ENCODE data around the gene CACNG4. TPM values are rescaled to one million over a fixed set of nuclear protein-coding genes. Genes with fewer than 3 reads are reported as not detected.

Gene CACNG4
- total and polyA plus RNA-seq, 9 of the 15 experiments (the other 6 are each of a cell fraction or from before 2014, with no cell fraction given) = 0.07 TPM; not detected in 8

- Histone ChIP-seq H4K20me1 (replicated peaks; ENCODE audit: control insufficient read depth, insufficient read depth, low read length) (no peaks in the 10 kb centered on the region), H3K4me2 (ENCODE audit: insufficient read depth, low read length) (no peak overlapping the region), H3K9me1 (ENCODE audit: control insufficient read depth, insufficient read depth, low read length) (no peaks in the 10 kb centered on the region), H2AFZ (ENCODE audit: low read depth, low read length) (no peak overlapping the region), H3K79me2 (ENCODE audit: control insufficient read depth, insufficient read depth, low read length) (no peaks in the 10 kb centered on the region), H3K27ac (ENCODE audit: extremely low read depth, low read depth, low read length) (no peak overlapping the region), H3K9me3 (replicated peaks; ENCODE audit: control insufficient read depth, insufficient read depth, low read depth, low read length) (no peaks in the 10 kb centered on the region), H3K9ac (ENCODE audit: insufficient read depth in 1 of 2, low read depth in 2 of 2, low read length in 2 of 2) (no peak overlapping the region), H3K4me1 (replicated peaks in 1 of 2; ENCODE audit: control insufficient read depth in 2 of 2, insufficient read depth in 2 of 2, low read length in 2 of 2) (no peaks in the 10 kb centered on the region), H3K4me3 (no peak overlapping the region), H3K27me3 (ENCODE audit: control insufficient read depth in 2 of 2, insufficient read depth in 2 of 2, low read length in 2 of 2) (peaks cover 11 to 45% of the 10 kb centered on the region in 2 experiments; a peak in 3 of 5 replicates), H3K36me3 (ENCODE audit: control insufficient read depth, insufficient read depth, low read length) (no peaks in the 10 kb centered on the region)
- 4% methylated on average over 2 of the region's 2 CpGs for WGBS (ENCODE audit: insufficient coverage, low coverage, missing lambda C conversion rate)
- ChIA-PET POLR2A (interaction anchor here (0.6 kb wide), 1 partner anchor 71 kb away, joined by 4 read pairs; no protein-coding TSS in a partner anchor), CTCF (ENCODE audit: low intra/inter-chr PET ratio) (no interaction called here)
- ATAC-seq (no peak), FAIRE-seq (no peak), DNase-seq (ENCODE audit: extremely low read depth in 1 of 4, low spot score in 3 of 4) (peak in 2 of 4 experiments; percentile 31 to 36)
- intact Hi-C loops (cut with micrococcal nuclease) (no loop called here), in situ Hi-C loops (cut with MboI) (no loop called here)
- peak; percentile 50 for TF ChIP-seq RBM25 (IDR thresholded peaks at IDR 0.05; ENCODE audit: low read depth, low read length, severe bottlenecking)
- TF ChIP-seq ZBTB17 (CRISPR knock-in tag; IDR thresholded peaks at IDR 0.05) = peak; percentile 67; the same call in 1 of the 2 replicates
- TF ChIP-seq ZNF23 (CRISPR knock-in tag; IDR thresholded peaks at IDR 0.05) = peak; percentile 58; the same call in 1 of the 2 replicates
- no peak for TF ChIP-seq CBFA2T3 (IDR thresholded peaks at IDR 0.05)
- no TSS peak for BruUV-seq (replicated peaks)
Observed at GRCh38 chr17:67003231-67003630, 38.7 kb downstream of the CACNG4 start.

DNA sequence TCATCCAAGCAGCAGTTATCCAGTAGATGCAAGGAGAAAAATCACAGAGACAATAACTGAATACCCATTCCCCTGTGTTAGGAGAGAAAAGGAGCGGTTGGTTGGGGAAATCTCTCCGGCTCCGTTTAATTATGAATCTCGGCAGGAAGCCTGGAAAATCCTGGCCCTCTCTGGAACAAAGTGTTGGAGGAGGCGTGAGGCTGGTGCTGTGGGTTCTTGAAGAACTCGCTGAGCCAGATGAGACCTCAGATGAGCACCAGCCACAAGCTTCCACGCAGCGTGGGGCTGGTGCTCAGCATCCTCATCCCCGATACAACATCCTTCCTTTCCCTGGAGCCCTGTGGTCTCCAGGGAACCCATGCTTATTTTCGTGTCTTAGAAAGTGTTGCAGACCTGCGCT is 39.7 kb downstream of the CACNG4 start:
- Histone ChIP-seq H3K4me3 (no peak overlapping the region), H3K79me2 (ENCODE audit: control insufficient read depth, insufficient read depth, low read length) (no peaks in the 10 kb centered on the region), H3K9me1 (ENCODE audit: control insufficient read depth, insufficient read depth, low read length) (no peaks in the 10 kb centered on the region), H3K9ac (ENCODE audit: insufficient read depth in 1 of 2, low read depth in 2 of 2, low read length in 2 of 2) (no peak overlapping the region), H2AFZ (ENCODE audit: low read depth, low read length) (no peak overlapping the region), H4K20me1 (replicated peaks; ENCODE audit: control insufficient read depth, insufficient read depth, low read length) (no peaks in the 10 kb centered on the region), H3K4me2 (ENCODE audit: insufficient read depth, low read length) (no peak overlapping the region), H3K9me3 (replicated peaks; ENCODE audit: control insufficient read depth, insufficient read depth, low read depth, low read length) (no peaks in the 10 kb centered on the region), H3K27me3 (ENCODE audit: control insufficient read depth in 2 of 2, insufficient read depth in 2 of 2, low read length in 2 of 2) (peaks cover 15 to 43% of the 10 kb centered on the region in 2 experiments; a peak in 3 of 5 replicates), H3K27ac (ENCODE audit: extremely low read depth, low read depth, low read length) (no peak overlapping the region), H3K4me1 (replicated peaks in 1 of 2; ENCODE audit: control insufficient read depth in 2 of 2, insufficient read depth in 2 of 2, low read length in 2 of 2) (no peaks in the 10 kb centered on the region), H3K36me3 (ENCODE audit: control insufficient read depth, insufficient read depth, low read length) (no peaks in the 10 kb centered on the region)
- ChIA-PET POLR2A (interaction anchor here (1.0 kb wide), 1 partner anchor 26 kb away, joined by 4 read pairs; no protein-coding TSS in a partner anchor), CTCF (ENCODE audit: low intra/inter-chr PET ratio) (no interaction called here)
- no peak for ATAC-seq
- no TSS peak for BruUV-seq (replicated peaks)
- in situ Hi-C loops (cut with MboI) (no loop called here), intact Hi-C loops (cut with micrococcal nuclease) (no loop called here)
- no peak for DNase-seq (ENCODE audit: extremely low read depth in 1 of 4, low spot score in 3 of 4)
- TF ChIP-seq ELF2 (CRISPR knock-in tag; IDR thresholded peaks at IDR 0.05) (no peak), BCL6 (CRISPR knock-in tag; IDR thresholded peaks at IDR 0.05) (no peak), ZNF695 (CRISPR knock-in tag; IDR thresholded peaks at IDR 0.05) (no peak), NR2C2 (CRISPR knock-in tag; IDR thresholded peaks at IDR 0.05) (no peak), NR2C2 (tag; IDR thresholded peaks at IDR 0.05) (no peak), ELK3 (CRISPR knock-in tag; IDR thresholded peaks at IDR 0.05) (no peak), SETDB1 (IDR thresholded peaks at IDR 0.05; ENCODE audit: low read length) (no peak)
- TF ChIP-seq, protein P1, sequence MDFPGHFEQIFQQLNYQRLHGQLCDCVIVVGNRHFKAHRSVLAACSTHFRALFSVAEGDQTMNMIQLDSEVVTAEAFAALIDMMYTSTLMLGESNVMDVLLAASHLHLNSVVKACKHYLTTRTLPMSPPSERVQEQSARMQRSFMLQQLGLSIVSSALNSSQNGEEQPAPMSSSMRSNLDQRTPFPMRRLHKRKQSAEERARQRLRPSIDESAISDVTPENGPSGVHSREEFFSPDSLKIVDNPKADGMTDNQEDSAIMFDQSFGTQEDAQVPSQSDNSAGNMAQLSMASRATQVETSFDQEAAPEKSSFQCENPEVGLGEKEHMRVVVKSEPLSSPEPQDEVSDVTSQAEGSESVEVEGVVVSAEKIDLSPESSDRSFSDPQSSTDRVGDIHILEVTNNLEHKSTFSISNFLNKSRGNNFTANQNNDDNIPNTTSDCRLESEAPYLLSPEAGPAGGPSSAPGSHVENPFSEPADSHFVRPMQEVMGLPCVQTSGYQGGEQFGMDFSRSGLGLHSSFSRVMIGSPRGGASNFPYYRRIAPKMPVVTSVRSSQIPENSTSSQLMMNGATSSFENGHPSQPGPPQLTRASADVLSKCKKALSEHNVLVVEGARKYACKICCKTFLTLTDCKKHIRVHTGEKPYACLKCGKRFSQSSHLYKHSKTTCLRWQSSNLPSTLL (IDR thresholded peaks at IDR 0.05) = no peak
- WGBS (ENCODE audit: insufficient coverage, low coverage, missing lambda C conversion rate) = 1% methylated on average over 11 of the region's 11 CpGs
- no peak for FAIRE-seq

Data from K562 (cell line).